ENCODE data around the gene STX1A.

DNA sequence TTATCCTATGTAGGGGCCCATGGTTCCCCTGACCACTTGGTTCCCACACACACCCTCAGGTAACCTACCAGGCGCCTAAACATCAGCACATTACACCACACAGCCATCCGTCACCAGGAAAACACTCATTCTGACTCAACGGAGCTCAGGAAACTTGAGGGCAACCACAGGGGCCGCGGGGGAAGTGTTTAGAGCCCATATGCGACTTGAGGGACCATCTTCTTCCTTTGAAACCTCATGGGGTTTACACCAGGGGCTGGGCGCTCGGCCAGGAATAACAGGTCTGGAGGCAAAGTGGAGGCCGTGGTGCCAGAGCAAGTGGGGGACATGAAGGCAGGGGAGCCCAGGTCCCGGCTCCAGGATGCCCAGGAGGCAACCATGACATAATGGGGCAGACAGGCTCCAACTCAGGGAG is 1.5 kb downstream of the STX1A start:
- TF ChIP-seq, protein P1, sequence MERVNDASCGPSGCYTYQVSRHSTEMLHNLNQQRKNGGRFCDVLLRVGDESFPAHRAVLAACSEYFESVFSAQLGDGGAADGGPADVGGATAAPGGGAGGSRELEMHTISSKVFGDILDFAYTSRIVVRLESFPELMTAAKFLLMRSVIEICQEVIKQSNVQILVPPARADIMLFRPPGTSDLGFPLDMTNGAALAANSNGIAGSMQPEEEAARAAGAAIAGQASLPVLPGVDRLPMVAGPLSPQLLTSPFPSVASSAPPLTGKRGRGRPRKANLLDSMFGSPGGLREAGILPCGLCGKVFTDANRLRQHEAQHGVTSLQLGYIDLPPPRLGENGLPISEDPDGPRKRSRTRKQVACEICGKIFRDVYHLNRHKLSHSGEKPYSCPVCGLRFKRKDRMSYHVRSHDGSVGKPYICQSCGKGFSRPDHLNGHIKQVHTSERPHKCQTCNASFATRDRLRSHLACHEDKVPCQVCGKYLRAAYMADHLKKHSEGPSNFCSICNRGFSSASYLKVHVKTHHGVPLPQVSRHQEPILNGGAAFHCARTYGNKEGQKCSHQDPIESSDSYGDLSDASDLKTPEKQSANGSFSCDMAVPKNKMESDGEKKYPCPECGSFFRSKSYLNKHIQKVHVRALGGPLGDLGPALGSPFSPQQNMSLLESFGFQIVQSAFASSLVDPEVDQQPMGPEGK (CRISPR knock-in tag; IDR thresholded peaks at IDR 0.05; ENCODE audit: borderline replicate concordance): no peak
- TF ChIP-seq RARB (CRISPR knock-in tag; IDR thresholded peaks at IDR 0.05) (no peak), CSRNP3 (CRISPR knock-in tag; IDR thresholded peaks at IDR 0.05) (no peak), ARNTL (CRISPR knock-in tag; IDR thresholded peaks at IDR 0.05; ENCODE audit: borderline replicate concordance, low read depth) (no peak), GLIS3 (CRISPR knock-in tag; IDR thresholded peaks at IDR 0.05) (no peak)
- TF ChIP-seq, protein P2, sequence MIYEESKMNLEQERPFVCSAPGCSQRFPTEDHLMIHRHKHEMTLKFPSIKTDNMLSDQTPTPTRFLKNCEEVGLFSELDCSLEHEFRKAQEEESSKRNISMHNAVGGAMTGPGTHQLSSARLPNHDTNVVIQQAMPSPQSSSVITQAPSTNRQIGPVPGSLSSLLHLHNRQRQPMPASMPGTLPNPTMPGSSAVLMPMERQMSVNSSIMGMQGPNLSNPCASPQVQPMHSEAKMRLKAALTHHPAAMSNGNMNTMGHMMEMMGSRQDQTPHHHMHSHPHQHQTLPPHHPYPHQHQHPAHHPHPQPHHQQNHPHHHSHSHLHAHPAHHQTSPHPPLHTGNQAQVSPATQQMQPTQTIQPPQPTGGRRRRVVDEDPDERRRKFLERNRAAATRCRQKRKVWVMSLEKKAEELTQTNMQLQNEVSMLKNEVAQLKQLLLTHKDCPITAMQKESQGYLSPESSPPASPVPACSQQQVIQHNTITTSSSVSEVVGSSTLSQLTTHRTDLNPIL (CRISPR knock-in tag; IDR thresholded peaks at IDR 0.05; ENCODE audit: low read depth): no peak

Data from SK-N-SH treated with all-trans-retinoic acid at 6 μM for 48 hours (cell line).